Endothelial cell of umbilical vein (primary cell): ENCODE results near the gene UBL7. TPM values are rescaled to one million over a fixed set of nuclear protein-coding genes. Genes with fewer than 3 reads are reported as not detected.

Experiments
- BruUV-seq: library from RNA; stranded (reverse); fragments of 400-500 nt; replicated peaks from 2 replicates; lab custom pipeline; 2021; lab: Mats Ljungman, UMichigan
- CTCF ChIA-PET: fragments of 300-600, 350-600 bp; sonication (Branson Sonifier 250); formaldehyde crosslinking; loops from one replicate; lab custom pipeline; 2021; ENCODE audit warnings: antibody characterized with exemption, inconsistent platforms; lab: Charles Lee
- POLR2A ChIA-PET: fragments of 300-600, 350-600 bp; sonication (Branson Sonifier 250); formaldehyde crosslinking; loops from one replicate; lab custom pipeline; 2021; ENCODE audit warnings: antibody characterized with exemption, inconsistent platforms; lab: Charles Lee
- DNase-seq: peaks from one replicate; pipeline ENCODE4 v3.0.0-alpha.2; 2011; ENCODE audit warnings: low read depth, low spot score
- FAIRE-seq: peaks from 2 replicates; lab custom pipeline; 2011; peaks lifted over from hg19 to GRCh38; lab: Jason Lieb, UNC
- H2AFZ ChIP-seq: 2 replicates; pipeline ENCODE4 v1.6.0; 2012; ENCODE audit warnings: low read depth, low read length, control low read depth, inconsistent platforms
- H3K27ac ChIP-seq: 2 replicates; pipeline ENCODE4 v1.5.1; 2011; ENCODE audit warnings: low read depth, mild to moderate bottlenecking, control low read depth, low read length, moderate library complexity; ENCODE audit not compliant: insufficient read depth
- H3K27me3 ChIP-seq, 2 experiments: 2 replicates each; pipeline versions ENCODE4 v1.6.0 to v1.6.1; 2011; ENCODE audit warnings: low read length in 2 of 2, mixed read lengths in 1 of 2; ENCODE audit not compliant: control insufficient read depth in 2 of 2, insufficient read depth in 2 of 2
- H3K36me3 ChIP-seq, 2 experiments: 2 replicates in 1 of 2; 3 replicates in 1 of 2; pipeline ENCODE4 v1.5.1; 2011; ENCODE audit warnings: low read length in 2 of 2, mild to moderate bottlenecking in 1 of 2, moderate library complexity in 1 of 2; ENCODE audit not compliant: control insufficient read depth in 2 of 2, insufficient read depth in 2 of 2; ENCODE audit errors: extremely low read depth in 1 of 2
- H3K4me1 ChIP-seq: 3 replicates; pipeline ENCODE4 v1.5.1; 2011; ENCODE audit warnings: mild to moderate bottlenecking, low read length; ENCODE audit not compliant: control insufficient read depth, insufficient read depth; ENCODE audit errors: extremely low read depth
- H3K4me2 ChIP-seq: 2 replicates; pipeline ENCODE4 v1.6.1; 2011; ENCODE audit warnings: low read length, control low read depth, mixed read lengths; ENCODE audit not compliant: insufficient read depth
- H3K4me3 ChIP-seq, 3 experiments: fragments of 200-600 bp in 1 of 3; sonication (generic), shearing (Covaris generic) in 1 of 3; replicated peaks in 1 of 3; 2 replicates each; pipeline ENCODE4 v1.5.1; 2011 to 2016; ENCODE audit warnings: control low read depth in 3 of 3, low read length in 3 of 3, mild to moderate bottlenecking in 2 of 3, inconsistent platforms in 1 of 3, low read depth in 1 of 3, moderate library complexity in 1 of 3; ENCODE audit not compliant: insufficient read depth in 1 of 3
- H3K79me2 ChIP-seq: 2 replicates; pipeline ENCODE4 v1.6.0; 2012; ENCODE audit warnings: low read length, inconsistent platforms; ENCODE audit not compliant: control insufficient read depth, insufficient read depth
- H3K9ac ChIP-seq: replicated peaks from 2 replicates; pipeline ENCODE3; 2011; ENCODE audit warnings: low read length, control low read depth; ENCODE audit not compliant: insufficient read depth; ENCODE audit errors: extremely low read depth
- H3K9me1 ChIP-seq: replicated peaks from 3 replicates; pipeline ENCODE4 v1.6.0; 2011; ENCODE audit warnings: mild to moderate bottlenecking, low read length; ENCODE audit not compliant: control insufficient read depth, insufficient read depth; ENCODE audit errors: extremely low read depth
- H3K9me3 ChIP-seq: replicated peaks from 2 replicates; pipeline ENCODE4 v1.5.1; 2012; ENCODE audit warnings: low read length, inconsistent platforms; ENCODE audit not compliant: control insufficient read depth, insufficient read depth
- H4K20me1 ChIP-seq: replicated peaks from 2 replicates; pipeline ENCODE3; 2011; ENCODE audit warnings: mild to moderate bottlenecking, low read length; ENCODE audit not compliant: control insufficient read depth, insufficient read depth; ENCODE audit errors: extremely low read depth
- CTCF ChIP-seq, 2 donors: IDR thresholded peaks; 1 replicate in 1 of 2; 2 replicates in 1 of 2; pipeline ENCODE4 v1.5.1; 2011; ENCODE audit warnings: low read length in 2 of 2, mild to moderate bottlenecking in 2 of 2, moderate library complexity in 2 of 2, control low read depth in 1 of 2, inconsistent platforms in 1 of 2, low read depth in 1 of 2; ENCODE audit not compliant: insufficient read depth in 1 of 2; ENCODE audit errors: extremely low read depth in 1 of 2
- GATA2 ChIP-seq: IDR thresholded peaks from 2 replicates; pipeline ENCODE4 v1.7.0; 2011; ENCODE audit warnings: low read depth, mild to moderate bottlenecking, moderate library complexity, mixed read lengths, low read length; ENCODE audit not compliant: insufficient read length, insufficient read depth
- JUN ChIP-seq: IDR thresholded peaks from 2 replicates; pipeline ENCODE4 v1.6.1; 2011; ENCODE audit warnings: borderline replicate concordance, low read depth; ENCODE audit not compliant: insufficient read length, insufficient read depth
- MAX ChIP-seq: IDR thresholded peaks from 2 replicates; pipeline ENCODE4 v1.6.1; 2011; ENCODE audit not compliant: insufficient read depth, insufficient read length
- POLR2A ChIP-seq: IDR thresholded peaks from 2 replicates; pipeline ENCODE4 v1.6.1; 2012; ENCODE audit warnings: low read depth, mild to moderate bottlenecking, control low read depth, low read length
- dilution Hi-C: fragments of 300-500 bp; cut with MboI; formaldehyde crosslinking; loops from one replicate; pipeline ENCODE4 v1.15.0; 2019; ENCODE audit warnings: low sequenced_read_pairs; ENCODE audit not compliant: extremely low pct_ligation_motif_present
- intact Hi-C: fragments of 100-400 bp; cut with micrococcal nuclease; formaldehyde crosslinking; loops from one replicate; pipeline ENCODE4 v1.10.0; 2022
- polyA plus RNA-seq, 4 experiments: library from polyadenylated mRNA; depleted of rRNA in 3 of 4; stranded (reverse) in 3 of 4; unstranded in 1 of 4; fragments of >200 nt; gene quantifications; 2 replicates each; pipeline versions ENCODE4 v1.2.1 to v1.2.3, GENCODE V29; 2011 to 2012; ENCODE audit warnings: missing spikeins in 1 of 4
- total RNA-seq: library from RNA; stranded (reverse); gene quantifications from 2 replicates; pipeline ENCODE4 v1.2.3, GENCODE V29; 2021

UBL7 gene
- total and polyA plus RNA-seq, 2 donors (not counting 3 experiments of a cell fraction or from before 2014, with no cell fraction given): 32.8 to 90.4 TPM

GRCh38 chr15:74454764-74455500 is 6.0 kb downstream of the UBL7 start:
- peaks cover 2% of the 10 kb centered on the region for H3K4me1 ChIP-seq
- H3K9ac ChIP-seq: no peak overlapping the region
- no peak overlapping the region for H2AFZ ChIP-seq
- H3K4me2 ChIP-seq: no peak overlapping the region
- DNase-seq (no peak), FAIRE-seq (no peak)
- dilution Hi-C loops (no loop called here), intact Hi-C loops (no loop called here)
- POLR2A ChIA-PET: no interaction called here
- H3K4me3 ChIP-seq: no peak overlapping the region
- BruUV-seq: no TSS peak
- no peaks in the 10 kb centered on the region for H3K9me1 ChIP-seq
- no peak overlapping the region for H3K27ac ChIP-seq
- no peaks in the 10 kb centered on the region for H4K20me1 ChIP-seq
- no peaks in the 10 kb centered on the region for H3K27me3 ChIP-seq
- CTCF ChIA-PET: interaction anchor here (1.4 to 2.6 kb wide), 3 partner anchors 15 to 73 kb away, joined by 4 to 19 read pairs (median 8); no protein-coding TSS in a partner anchor
- no peak for TF ChIP-seq POLR2A
- TF ChIP-seq GATA2: no peak
- no peak for TF ChIP-seq MAX
- no peak for TF ChIP-seq CTCF (IDR thresholded peaks at IDR 0.05; ENCODE audit: extremely low read depth in 1 of 2, insufficient read depth in 1 of 2, low read depth in 1 of 2, low read length in 2 of 2)
- TF ChIP-seq JUN: no peak
- peaks cover 0 to 10% of the 10 kb centered on the region in 2 experiments for H3K36me3 ChIP-seq
- H3K9me3 ChIP-seq: no peaks in the 10 kb centered on the region
- no peaks in the 10 kb centered on the region for H3K79me2 ChIP-seq
